Activated CD4-positive, alpha-beta T cell treated with anti-CD3 and anti-CD28 coated beads, Interleukin-2, amount 10 ng/mL, durations not matched to agents 24 days and 14 days (primary cell): ENCODE data around the gene DLGAP4. TPM values are rescaled to one million over a fixed set of nuclear protein-coding genes. Genes with fewer than 3 reads are reported as not detected.

Experiments
- DNase-seq: peaks from one replicate; pipeline ENCODE4 v3.0.0; 2022
- H3K27ac Mint-ChIP-seq: one replicate; pipeline ENCODE4 v1.8.0; 2022; ENCODE audit warnings: mild to moderate bottlenecking, mixed read lengths
- H3K27me3 Mint-ChIP-seq: one replicate; pipeline ENCODE4 v1.8.0; 2022; ENCODE audit warnings: mixed read lengths
- H3K36me3 Mint-ChIP-seq: one replicate; pipeline ENCODE4 v1.8.0; 2022; ENCODE audit warnings: low read depth, mild to moderate bottlenecking, mixed read lengths
- H3K4me1 Mint-ChIP-seq: one replicate; pipeline ENCODE4 v1.8.0; 2021; ENCODE audit warnings: mixed read lengths
- H3K4me3 Mint-ChIP-seq: one replicate; pipeline ENCODE4 v1.8.0; 2022; ENCODE audit warnings: mild to moderate bottlenecking, moderate library complexity, mixed read lengths
- H3K9me3 Mint-ChIP-seq: one replicate; pipeline ENCODE4 v1.8.0; 2021; ENCODE audit warnings: mixed read lengths
- intact Hi-C: fragments of 100-400 bp; cut with micrococcal nuclease; formaldehyde crosslinking; loops from one replicate; pipeline ENCODE4 v1.15.1; 2023
- total RNA-seq: library from RNA; stranded (reverse); gene quantifications from 2 replicates; pipeline ENCODE4 v1.2.3, GENCODE V29; 2022

Gene DLGAP4, protein sequence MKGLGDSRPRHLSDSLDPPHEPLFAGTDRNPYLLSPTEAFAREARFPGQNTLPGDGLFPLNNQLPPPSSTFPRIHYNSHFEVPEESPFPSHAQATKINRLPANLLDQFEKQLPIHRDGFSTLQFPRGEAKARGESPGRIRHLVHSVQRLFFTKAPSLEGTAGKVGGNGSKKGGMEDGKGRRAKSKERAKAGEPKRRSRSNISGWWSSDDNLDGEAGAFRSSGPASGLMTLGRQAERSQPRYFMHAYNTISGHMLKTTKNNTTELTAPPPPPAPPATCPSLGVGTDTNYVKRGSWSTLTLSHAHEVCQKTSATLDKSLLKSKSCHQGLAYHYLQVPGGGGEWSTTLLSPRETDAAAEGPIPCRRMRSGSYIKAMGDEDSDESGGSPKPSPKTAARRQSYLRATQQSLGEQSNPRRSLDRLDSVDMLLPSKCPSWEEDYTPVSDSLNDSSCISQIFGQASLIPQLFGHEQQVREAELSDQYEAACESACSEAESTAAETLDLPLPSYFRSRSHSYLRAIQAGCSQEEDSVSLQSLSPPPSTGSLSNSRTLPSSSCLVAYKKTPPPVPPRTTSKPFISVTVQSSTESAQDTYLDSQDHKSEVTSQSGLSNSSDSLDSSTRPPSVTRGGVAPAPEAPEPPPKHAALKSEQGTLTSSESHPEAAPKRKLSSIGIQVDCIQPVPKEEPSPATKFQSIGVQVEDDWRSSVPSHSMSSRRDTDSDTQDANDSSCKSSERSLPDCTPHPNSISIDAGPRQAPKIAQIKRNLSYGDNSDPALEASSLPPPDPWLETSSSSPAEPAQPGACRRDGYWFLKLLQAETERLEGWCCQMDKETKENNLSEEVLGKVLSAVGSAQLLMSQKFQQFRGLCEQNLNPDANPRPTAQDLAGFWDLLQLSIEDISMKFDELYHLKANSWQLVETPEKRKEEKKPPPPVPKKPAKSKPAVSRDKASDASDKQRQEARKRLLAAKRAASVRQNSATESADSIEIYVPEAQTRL
- total RNA-seq = 21.3 and 24.8 TPM in 2 replicates

DNA sequence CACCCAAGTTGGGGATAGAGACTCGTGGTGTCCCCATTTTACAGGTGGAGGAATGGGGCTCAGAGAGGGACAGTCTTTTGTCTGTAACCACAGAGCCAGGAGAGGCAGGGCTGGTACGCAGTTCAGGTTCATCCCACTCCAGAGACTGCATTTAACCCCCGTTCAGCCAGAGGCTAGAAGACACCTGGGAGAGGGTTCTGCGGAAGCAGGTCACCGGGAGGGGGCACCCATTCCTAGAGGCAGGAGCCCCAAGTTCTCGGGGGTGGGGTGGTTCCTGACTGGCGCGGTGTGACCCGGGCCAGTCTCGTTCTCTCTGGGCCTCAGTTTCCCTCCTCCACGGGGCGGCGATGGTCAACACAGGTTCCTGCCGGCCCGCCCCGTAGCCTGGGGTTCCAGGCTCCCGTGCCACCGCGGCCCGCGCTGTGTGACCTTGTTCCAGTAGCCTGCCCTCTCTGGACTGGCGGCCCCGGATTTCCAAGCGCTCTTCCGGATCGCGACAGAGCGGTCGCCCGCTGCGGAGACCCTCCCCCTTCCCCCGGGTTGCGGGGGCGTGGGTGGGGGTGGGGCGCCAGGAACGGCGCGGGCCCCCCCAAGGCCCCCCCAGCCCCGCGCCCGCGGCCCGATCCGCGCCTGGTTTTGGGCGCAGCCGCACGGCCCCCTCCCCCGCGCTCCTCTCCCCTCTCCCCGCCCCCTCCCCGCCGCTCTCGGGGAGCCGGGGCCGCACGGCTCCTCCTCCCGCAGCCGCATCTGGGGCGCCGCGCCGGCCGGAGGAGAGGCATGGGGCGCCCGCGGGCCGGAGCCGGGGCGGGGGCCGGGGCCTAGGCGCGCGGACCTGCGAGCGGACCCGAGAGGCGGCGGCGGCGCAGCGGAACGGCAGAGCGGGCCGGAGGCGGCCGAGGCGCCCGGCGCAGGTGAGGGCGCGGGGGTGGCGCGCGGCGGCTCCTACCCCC, at the start of gene DLGAP4:
DLGAP4 (plus strand) TSS at position 738 of the 950 bp plus-strand sequence. CDS start 125,379 bp downstream, outside the sequence.
- peak within 1 kb of the TSS; percentile 41 for H3K4me3 Mint-ChIP-seq
- peaks cover 62% of the 10 kb centered on the region for H3K27me3 Mint-ChIP-seq
- no peaks in the 10 kb centered on the region for H3K4me1 Mint-ChIP-seq
- no peaks in the 10 kb centered on the region for H3K36me3 Mint-ChIP-seq
- intact Hi-C loops = no loop called here
- no peaks in the 10 kb centered on the region for H3K9me3 Mint-ChIP-seq
- no peak for DNase-seq
- H3K27ac Mint-ChIP-seq = no peak within 1 kb of the TSS

DNA sequence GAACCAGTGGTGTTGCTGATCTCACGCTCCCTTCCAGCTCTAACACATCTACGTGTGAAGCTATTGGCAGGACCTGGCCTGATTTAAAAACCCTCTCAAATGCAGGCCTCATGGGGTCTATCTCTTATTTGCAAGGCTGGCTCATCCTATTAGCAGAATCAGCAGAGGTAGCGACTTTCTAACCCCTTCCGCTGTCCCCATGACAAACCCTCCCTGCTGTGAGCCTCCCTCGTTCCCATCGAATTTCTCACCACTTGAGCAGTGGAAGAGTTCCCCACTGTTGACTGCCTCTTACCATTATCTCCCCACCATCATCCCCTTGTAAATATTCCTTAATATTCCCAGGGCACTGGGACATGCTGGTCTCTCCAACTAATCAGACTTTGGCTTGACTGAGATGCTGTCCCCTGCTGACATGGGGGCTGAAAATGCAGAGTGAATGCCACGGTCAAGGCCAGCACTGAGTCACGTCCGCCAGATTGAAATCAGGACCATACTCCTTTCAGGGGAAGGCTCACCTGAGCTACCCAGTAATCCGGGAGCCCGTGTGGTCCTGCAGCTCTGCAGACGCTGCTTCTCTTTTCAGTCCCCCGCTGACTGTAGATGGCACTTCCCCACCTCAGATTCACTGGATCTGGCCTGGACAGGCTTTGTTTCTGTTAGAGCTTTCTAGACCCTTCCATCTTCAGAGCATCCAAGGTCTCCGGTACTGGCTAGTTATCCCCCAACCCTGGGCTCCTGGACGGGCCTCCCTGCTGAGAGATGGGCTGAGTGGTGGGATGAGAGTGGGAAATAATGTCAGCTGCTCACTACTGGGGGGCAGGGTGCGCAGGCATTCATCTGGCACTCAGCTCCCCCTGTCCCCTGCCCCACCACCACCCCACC, 46.7 kb upstream of the DLGAP4 start:
- no peaks in the 10 kb centered on the region for H3K27me3 Mint-ChIP-seq
- H3K36me3 Mint-ChIP-seq = peaks cover 11% of the 10 kb centered on the region
- no peak overlapping the region for H3K4me3 Mint-ChIP-seq
- H3K4me1 Mint-ChIP-seq = no peaks in the 10 kb centered on the region
- H3K9me3 Mint-ChIP-seq = no peaks in the 10 kb centered on the region
- no peak overlapping the region for H3K27ac Mint-ChIP-seq
- intact Hi-C loops = no loop called here
- no peak for DNase-seq

DNA sequence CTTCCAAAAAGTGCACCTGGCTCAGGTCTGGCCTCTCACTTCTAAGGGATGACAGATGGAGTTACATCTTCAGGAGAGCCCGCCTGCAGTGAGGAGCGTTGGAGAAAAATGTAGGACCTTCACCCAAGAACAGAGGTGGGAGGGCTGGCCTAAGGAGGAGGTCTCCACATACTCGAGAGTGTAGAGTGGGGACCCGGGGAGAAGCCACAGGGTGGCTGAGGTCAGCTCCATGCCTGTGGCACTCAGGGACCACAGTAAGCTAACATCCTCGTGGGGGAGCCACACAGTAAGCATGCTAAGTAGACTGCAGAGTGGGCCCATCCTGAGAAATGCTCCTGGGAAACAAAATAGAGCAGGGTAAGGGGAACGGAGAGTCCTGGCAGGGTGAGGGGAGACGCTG, 45.8 kb upstream of the DLGAP4 start:
- no peaks in the 10 kb centered on the region for H3K27me3 Mint-ChIP-seq
- H3K4me1 Mint-ChIP-seq = no peaks in the 10 kb centered on the region
- H3K9me3 Mint-ChIP-seq = no peaks in the 10 kb centered on the region
- H3K36me3 Mint-ChIP-seq = peaks cover 9% of the 10 kb centered on the region
- H3K4me3 Mint-ChIP-seq = no peak overlapping the region
- no peak for DNase-seq
- H3K27ac Mint-ChIP-seq = no peak overlapping the region
- intact Hi-C loops = no loop called here

DNA sequence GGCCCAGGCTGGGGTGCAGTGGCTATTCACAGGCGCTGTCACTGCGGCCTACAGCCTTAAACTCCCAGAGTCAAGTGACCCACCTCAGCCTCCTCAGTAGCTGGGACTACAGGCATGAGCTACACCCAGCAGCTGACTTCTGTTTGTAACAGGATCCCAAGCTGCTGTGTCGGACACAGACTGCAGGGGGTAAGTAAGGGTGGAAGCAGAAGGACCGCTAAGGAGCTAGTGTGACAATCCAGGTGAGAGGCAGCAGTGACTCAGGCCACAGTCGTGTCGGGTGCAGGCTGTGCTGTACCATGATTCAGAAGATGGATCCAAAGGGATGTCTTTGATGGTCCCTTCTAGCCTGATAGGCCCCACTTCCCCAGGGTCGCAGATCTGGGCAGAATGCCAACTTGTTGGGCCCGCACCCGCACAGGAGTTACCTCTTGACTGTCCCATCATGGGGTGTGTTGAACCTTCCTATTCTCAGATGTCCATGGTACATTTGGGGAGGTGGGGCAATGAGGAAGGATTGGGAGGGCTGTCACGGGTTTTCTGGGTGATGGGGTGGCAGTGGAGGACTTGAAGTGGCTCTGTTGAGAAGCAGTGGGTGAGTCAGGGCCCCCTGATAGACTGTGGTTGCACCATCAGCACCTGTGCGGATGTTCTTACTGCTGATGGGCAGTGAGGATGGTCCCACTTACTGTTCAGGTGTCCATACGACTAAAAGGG, 44.6 kb upstream of the DLGAP4 start:
- Mint-ChIP-seq H3K27me3 (no peaks in the 10 kb centered on the region), H3K27ac (no peak overlapping the region), H3K9me3 (no peaks in the 10 kb centered on the region), H3K4me3 (no peak overlapping the region), H3K36me3 (peaks cover 4% of the 10 kb centered on the region), H3K4me1 (no peaks in the 10 kb centered on the region)
- intact Hi-C loops = no loop called here
- DNase-seq = no peak

DNA sequence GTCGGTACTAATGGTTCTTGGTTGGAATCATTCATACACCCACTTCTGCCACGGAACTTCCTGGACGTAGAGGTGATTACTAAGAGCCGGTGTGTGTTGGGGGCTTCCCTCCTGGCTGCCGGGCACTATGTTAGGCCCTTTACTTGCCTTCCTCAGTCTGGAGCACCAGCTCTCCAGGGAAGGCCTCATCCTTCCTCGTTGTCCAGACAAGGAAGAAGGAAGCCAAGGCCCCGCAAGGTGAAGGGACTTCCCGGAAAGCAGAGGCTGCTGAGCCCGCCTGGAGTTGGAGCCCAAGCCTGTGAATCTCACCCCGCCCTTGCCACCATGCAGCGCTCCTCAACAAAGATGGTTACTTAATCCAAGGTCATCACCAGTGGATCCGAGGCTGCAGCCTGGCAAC, 43.7 kb upstream of the DLGAP4 start:
- no peaks in the 10 kb centered on the region for H3K9me3 Mint-ChIP-seq
- no peaks in the 10 kb centered on the region for H3K4me1 Mint-ChIP-seq
- no peak for DNase-seq
- H3K27ac Mint-ChIP-seq = no peak overlapping the region
- intact Hi-C loops = no loop called here
- H3K27me3 Mint-ChIP-seq = no peaks in the 10 kb centered on the region
- no peak overlapping the region for H3K4me3 Mint-ChIP-seq
- peaks cover 4% of the 10 kb centered on the region for H3K36me3 Mint-ChIP-seq

DNA sequence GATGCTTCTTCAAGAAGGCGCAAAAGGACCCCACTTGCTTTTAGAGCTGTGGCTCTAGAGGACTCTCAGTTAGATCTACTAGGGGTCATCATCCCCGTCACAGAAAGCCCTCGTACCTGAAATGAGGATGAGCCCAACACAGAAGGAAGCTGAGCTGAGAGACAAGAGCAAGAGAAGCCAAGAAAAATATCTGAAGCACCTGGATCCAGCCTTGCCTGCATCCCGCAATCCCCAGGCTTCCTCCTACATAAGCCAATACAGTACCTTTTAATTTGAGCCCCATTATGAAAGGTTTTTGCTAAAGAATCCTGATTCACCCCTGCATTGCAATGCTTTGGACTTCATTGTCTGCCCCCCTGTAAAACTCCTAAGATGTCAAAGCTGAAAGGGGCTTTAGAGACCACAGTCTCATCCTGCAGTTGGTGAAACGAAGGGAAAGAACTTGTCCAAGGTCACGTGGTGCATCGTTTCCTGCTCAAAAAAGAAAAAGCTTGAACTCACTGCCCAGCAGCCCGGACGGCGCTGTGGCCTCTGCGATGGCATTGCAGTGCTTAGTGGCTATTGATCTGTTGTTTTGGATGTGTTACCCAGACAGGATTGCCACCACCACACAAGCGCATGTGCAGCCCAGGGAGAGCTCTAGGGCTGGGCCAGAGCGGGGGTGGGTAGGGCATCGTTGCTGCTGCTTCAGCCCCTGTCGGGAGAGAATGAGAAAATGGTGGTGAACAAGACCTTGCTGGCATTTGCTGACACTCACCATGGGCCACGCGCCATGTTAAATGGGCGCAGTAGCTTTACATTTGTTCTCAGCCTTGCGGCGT, 41.5 kb upstream of the DLGAP4 start:
- H3K4me1 Mint-ChIP-seq = no peaks in the 10 kb centered on the region
- H3K36me3 Mint-ChIP-seq = no peaks in the 10 kb centered on the region
- no peaks in the 10 kb centered on the region for H3K27me3 Mint-ChIP-seq
- intact Hi-C loops = no loop called here
- no peaks in the 10 kb centered on the region for H3K9me3 Mint-ChIP-seq
- no peak for DNase-seq
- H3K27ac Mint-ChIP-seq = no peak overlapping the region
- no peak overlapping the region for H3K4me3 Mint-ChIP-seq

DNA sequence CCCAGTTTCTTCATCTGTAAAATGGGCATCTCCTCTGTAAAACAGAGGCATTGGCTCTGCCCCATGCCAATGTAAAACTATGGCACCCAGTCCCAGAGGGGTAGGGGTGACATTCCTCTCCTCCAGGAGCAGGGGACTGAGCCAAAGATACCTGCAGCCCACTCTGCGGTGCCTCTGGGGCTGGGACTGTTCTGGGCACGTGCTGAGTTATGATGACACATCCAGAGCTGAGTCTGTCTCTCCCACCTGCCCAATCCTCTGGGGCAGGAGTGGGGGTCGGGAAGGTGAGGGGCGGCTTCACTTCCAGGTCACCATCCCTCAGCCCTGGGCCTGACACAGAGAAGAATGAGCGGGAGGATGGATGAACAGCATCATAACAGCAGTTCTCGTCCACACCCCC, 40.0 kb upstream of the DLGAP4 start:
- DNase-seq = no peak
- Mint-ChIP-seq H3K27me3 (no peaks in the 10 kb centered on the region), H3K4me1 (no peaks in the 10 kb centered on the region)

DNA sequence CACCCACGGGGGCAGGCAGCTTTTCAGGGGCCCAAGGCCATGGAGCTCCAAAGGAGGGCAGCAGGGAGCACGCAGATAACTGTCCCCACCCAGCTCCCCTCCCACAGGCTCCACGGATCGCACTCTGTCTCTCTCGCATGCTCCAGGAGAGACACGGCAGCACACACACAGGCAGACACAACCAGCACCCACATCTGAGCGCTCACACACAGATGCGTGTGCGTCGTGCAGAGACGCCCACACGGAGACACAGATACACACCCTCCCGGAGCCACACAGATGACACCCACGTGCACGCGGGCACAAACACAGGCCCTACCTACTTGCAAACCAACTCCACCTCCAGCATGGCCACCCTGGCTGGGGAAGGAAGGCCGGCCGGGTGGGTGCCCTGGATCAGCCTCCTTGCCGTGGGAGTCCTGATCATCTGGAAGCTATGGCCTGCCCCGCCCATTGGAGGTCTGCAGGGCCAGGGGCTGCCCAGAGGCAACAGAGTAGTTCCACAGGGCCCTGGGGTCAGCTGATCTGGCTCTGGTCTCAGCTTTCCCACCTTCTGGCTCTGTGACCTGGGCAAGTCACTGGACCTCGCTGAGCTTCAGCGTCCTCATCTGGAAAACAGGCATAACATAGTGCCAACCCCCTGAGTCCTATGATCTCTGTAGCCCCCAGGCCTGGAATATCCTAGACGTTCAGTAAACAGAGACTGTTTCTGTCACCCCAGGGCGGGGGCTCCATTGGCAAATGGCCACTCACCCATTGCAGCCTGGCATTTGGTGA, 38.3 kb upstream of the DLGAP4 start:
- intact Hi-C loops = no loop called here
- no peak overlapping the region for H3K4me3 Mint-ChIP-seq
- H3K9me3 Mint-ChIP-seq = no peaks in the 10 kb centered on the region
- H3K4me1 Mint-ChIP-seq = no peaks in the 10 kb centered on the region
- peak; percentile 63 for DNase-seq
- H3K27ac Mint-ChIP-seq = no peak overlapping the region
- H3K27me3 Mint-ChIP-seq = no peaks in the 10 kb centered on the region
- no peaks in the 10 kb centered on the region for H3K36me3 Mint-ChIP-seq

More for the DNA sequence above, 40.0 kb upstream of the DLGAP4 start:
- Mint-ChIP-seq H3K27ac (no peak overlapping the region), H3K4me3 (no peak overlapping the region), H3K9me3 (no peaks in the 10 kb centered on the region), H3K36me3 (no peaks in the 10 kb centered on the region)
- intact Hi-C loops = no loop called here

DNA sequence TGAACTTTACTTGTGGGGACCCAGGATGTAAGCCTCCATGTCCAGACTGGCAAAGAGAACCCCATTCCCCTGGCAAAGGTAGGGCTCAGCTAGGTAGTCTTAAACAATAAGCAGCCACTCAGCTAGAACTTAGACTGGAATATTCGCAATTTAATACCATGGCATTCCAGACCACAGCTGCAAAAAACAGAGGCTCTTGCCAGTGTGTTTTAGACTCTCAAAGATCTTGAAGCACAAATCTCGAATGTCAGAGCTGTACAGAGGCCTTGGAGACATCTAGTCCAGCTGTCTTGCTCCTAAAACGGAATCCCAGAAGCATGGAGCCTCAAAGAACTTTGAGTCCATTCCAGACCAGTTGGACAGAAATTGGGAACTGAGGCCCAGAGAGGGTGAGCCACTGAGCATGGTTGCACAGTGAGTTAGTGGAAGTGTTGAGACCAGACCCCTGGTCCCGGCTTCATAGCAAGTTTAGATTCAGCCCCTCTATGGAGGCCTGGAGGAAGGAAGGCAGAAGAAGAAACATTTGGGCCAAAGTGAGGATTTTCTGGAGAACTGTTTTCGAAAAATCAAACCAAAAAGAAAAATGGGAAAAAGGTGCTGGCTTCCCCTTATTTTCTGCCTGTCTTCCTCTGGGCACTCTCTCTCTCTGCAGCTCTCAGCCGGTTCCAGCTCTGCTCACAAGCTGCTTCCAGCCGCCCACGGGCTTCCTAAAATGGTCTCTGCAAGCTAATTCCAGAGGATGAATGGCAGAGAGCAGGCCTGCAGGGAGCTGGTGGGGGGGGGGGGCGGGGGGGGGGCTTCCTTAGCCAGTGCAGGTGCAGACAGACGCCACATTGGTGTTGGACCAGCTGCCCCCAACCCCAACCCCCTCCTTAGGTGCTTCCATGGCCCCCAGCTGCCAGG, 37.4 kb upstream of the DLGAP4 start:
- Mint-ChIP-seq H3K27ac (no peak overlapping the region), H3K4me3 (no peak overlapping the region), H3K4me1 (no peaks in the 10 kb centered on the region), H3K9me3 (no peaks in the 10 kb centered on the region), H3K27me3 (peaks cover under 1% of the 10 kb centered on the region), H3K36me3 (no peaks in the 10 kb centered on the region)
- no peak for DNase-seq
- intact Hi-C loops = no loop called here

DNA sequence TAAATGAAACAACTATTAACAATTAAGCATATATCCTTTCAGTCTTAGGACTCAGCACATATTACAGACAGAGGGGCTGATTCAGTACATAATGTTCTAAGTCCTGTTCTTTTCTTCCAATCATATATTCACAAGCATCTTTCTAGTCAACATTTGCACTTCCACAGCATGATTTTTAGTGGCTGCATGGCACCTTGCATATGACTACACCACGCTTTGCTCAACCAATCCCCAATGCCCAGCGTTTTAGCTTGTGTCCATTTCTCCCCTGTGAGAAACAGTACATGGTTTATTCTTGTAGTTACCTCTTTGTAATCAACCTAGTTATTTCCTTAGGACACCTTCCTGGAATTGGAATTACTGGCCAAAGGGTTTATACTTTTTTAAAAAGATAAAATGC, 36.6 kb upstream of the DLGAP4 start:
- Mint-ChIP-seq H3K4me1 (no peaks in the 10 kb centered on the region), H3K9me3 (no peaks in the 10 kb centered on the region), H3K4me3 (no peak overlapping the region), H3K36me3 (no peaks in the 10 kb centered on the region), H3K27ac (no peak overlapping the region), H3K27me3 (peaks cover 3% of the 10 kb centered on the region)
- intact Hi-C loops = no loop called here
- DNase-seq = no peak
